NCI-H2227 treated with DMSO at 0.1 percent for 48 hours (cell line): ENCODE data around the gene PHF20.
A peak's percentile ranks its signal among the peaks of the same experiment; 100 is the strongest.
"Not testable (repeated sequence)": the region's sequence is repeated elsewhere in the genome, so short reads cannot be mapped to it uniquely, and the experiment has no call there.

Experiments used
- DNase-seq: peaks from one replicate; lab custom pipeline; 2025; lab: John Stamatoyannopoulos, UW

The PHF20 gene

DNA sequence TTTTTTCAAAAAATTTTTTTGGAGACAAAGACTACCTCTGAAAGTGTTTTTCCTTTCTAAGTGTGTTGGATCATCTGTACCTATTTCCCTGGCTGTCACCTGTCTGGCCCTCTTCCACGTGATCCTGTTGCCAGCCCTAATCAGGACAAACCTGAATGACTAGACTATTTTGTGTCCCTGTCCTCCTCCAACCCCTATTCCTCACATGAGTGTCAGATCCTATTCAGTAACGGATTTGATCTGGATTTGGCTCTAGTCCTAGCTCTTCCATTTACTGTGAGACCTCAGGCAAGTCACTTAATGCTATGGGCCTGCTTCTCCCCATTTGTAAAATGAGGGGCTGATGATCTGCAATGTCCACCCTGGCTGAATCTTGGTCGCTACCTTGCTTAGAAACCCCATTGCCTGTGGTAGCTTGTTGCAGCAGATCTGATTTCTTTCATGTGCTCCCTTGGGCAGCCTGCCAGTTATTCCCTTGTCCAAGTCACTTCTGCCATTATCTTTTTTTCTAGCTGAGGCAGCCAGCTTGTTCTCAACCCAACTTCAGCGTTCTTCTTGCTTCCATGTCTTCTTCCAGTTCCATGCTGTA is 4.8 kb downstream of the PHF20 start:
- peak; percentile 2 for DNase-seq

DNA sequence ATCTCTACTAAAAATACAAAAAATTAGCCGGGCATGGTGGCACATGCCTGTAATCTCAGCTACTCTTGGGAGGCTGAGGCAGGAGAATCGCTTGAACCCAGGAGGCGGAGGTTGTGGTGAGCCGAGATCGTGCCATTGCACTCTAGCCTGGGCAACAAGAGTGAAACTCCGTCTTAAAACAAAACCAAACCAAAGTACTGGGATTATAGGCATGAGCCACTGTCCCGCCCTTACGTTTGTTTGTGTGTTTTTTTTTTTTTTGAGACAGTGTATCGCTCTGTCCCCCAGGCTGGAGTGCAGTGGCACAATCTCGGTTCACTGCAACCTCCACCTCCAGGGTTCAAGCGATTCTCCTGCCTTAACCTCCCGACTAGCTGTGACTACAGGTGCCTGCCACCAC is 12.0 kb downstream of the PHF20 start:
- DNase-seq: not testable (repeated sequence)

DNA sequence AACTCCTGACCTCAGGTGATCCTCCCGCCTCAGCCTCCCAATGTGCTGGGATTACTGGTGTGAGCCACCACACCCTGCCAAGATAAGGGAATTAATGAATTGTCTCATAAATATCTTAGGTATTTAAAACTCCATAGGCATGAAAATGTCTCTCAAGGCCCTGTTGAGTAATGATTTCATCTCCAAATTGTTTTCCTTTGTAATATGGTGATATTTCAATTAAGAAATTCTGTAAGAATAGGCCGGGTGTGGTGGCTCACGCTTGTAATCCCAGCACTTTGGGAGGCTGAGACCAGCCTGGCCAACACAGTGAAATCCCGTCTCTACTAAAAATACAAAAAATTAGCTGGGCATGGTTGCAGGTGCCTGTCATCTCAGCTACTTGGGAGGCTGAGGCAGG is 13.7 kb downstream of the PHF20 start:
- not testable (repeated sequence) for DNase-seq

DNA sequence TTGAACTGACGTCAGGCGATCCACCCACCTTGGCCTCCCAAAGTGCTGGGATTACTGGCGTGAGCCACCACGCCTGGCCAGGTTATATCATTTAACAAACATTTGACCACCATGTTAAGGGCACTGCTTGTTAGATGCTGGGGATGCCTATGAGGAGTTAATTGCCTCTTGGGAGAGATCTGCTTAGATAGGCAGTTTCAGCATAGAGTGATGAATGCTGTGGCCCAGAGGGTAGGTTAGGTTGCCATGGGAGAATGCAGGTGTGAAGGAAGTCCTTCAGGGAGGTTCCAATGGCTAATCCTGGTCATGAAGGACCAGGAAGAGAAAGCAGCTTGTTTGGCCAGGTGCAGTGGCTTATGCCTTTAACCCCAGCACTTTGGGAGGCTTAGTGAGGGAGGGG is 17.0 kb downstream of the PHF20 start:
- no peak for DNase-seq

DNA sequence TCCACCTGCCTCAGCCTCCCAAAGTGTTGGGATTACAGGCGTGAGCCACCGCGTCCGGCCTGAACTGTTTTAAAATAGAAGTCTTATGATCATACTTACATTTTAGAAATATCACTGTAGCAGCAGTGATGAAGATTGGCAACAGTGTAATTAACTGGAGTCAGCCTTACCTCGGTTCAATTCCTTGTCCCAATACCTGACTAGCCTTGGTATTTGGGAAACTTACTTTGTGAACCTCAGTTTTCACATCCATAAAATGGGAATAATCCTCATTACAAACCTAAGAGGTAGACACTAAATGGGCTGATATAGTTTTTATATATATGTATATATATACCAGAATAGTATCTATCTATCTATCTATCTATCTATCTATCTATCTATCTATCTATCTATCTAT is 19.3 kb downstream of the PHF20 start:
- DNase-seq: no peak

DNA sequence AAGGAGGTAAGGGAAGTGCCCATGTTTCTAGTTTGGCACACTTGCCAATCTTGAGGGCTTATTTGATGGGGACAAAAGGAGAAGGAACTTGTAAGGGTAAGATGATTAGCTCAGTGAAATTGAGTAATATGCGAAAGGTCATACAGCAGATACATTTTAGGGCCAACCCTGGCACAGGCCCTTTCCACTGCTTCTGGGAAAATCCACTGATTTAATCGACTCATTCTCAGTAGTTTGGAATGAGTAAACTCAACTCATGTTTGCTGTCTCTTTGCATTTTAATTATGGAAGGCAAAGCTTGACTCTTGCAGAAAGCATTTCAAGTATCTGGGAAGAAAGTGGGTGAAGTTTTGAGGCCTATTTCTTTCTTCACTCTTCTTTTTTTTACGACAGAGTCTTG is 20.0 kb downstream of the PHF20 start:
- no peak for DNase-seq

DNA sequence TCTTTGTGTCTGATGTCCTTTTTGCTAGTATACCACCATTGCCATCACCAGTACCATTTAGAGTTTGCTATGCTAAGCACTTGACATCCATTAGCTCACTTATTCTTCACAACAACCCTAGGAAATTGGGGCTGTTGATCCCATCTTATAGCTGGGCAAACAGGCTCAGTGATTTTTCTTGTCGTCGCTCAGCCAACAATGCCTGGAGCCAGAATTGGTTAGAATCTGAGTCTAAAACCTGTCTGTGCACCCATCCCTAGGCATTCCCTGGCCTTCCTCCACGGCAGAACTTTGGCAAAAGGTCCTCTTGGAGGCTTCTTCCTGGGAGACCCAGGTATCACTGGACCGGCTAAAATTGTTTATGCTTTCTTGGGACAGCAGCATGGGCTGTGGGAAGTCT is 20.9 kb downstream of the PHF20 start:
- DNase-seq: no peak

DNA sequence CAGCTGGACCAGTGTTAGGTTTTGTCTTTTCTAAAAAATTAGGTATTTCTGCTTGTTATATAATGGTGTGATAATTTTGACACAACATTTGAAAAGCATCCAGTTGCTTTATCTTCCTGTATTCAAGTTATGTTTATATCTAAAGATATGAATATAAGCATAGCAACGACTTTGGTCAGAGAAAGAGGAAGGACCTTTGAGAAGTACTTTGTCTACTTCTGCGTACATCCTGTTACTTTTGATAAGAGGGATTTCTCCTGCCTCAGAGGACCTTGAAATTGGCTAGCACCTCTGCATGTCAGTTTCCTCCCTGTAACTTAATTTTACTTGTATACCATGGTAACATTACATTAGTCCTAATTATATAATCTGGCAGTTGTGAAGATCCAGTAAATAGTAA is 24.8 kb downstream of the PHF20 start:
- DNase-seq: no peak

DNA sequence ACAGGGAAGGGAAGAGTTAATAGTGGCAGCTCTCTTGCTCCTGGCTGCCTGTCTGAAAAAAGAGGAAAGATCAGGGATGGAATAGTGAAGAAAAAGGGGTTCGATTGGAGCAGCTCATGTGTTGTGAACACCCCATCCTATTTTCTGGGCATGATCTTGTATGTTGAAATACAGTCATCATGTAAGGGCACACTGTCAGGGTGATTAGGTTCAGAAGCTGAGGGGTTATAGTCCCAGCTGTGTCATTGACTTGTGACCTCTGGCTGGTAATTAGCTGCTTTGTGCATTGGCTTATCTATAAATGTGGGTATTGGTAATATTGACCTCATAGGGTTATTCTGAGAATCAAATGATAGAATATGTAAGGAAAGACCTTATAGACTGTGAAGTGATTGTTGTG is 30.1 kb downstream of the PHF20 start:
- no peak for DNase-seq

DNA sequence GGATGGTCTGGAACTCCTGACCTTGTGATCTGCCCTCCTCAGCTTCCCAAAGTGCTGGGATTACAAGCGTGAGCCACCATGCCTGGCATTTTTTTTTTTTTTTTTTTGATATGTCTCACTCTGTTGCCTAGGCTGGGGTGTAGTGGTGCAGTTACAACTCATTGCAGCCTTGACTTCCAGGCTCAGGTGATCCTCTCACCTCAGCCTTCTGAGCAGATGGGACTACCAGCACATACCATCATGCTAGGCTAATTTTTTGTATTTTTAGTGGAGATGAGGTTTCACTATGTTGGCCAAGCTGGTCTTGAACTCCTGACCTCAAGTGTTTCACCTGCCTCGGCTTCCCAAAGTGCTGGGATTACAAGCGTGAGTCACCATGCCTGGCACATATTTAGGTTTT is 34.3 kb downstream of the PHF20 start:
- no peak for DNase-seq

DNA sequence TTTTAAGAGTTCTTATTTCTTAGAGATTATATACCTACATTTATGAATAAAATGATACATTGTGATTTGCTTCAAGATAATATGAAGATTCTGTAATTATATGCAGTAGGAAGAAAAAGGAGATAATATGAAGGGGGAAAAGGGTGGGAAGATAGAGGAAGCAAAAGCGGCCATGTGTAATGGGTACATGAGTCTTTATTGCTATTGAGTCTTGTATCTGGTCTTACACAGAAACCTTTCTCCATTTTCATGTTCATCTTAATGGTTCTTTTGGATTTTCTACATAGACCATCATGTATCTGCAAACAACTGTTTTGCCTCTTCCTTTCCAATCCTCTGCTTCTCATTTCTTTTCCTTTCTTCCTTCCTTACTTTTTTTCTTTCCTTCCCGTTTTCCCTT is 36.1 kb downstream of the PHF20 start:
- no peak for DNase-seq

DNA sequence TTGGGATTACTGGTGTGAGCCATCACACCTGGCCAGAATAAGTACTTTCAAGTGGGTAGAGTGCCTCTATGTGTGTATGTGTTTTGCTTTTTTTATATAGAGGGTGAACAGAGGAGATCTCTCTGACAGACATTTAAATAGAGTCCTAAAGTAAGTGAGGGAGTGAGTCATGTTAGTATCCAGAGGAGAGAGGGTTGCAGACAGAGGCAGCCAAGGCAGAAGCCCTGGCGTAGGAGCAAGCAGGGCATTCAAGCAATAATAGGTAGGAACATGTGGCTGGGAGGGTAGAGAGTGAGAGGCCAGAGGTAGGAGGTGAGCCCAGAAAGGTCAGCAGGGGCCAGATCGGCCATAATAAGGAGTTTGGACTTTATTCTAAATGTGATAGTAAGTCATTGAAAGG is 48.9 kb downstream of the PHF20 start:
- DNase-seq: no peak

DNA sequence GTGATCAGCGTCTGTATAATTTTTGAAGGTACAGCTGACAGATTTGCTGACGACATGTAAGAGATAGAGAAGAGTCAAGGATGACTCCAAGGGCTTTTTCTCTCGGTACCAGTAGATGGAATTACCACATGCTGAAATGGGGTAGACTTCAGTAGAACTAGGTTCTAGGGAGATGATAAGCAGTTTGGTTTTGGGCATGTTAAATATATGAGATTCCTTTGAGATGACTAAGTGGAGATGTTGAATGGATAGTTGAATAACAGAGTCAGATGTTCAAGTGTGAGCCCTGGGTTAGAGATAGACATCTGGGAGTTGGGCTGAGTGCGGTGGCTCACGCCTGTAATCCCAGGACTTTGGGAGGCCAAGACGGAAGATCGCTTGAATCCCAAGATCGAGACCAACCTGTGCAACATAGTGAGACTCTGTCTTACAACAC is 50.0 kb downstream of the PHF20 start:
- DNase-seq: no peak

DNA sequence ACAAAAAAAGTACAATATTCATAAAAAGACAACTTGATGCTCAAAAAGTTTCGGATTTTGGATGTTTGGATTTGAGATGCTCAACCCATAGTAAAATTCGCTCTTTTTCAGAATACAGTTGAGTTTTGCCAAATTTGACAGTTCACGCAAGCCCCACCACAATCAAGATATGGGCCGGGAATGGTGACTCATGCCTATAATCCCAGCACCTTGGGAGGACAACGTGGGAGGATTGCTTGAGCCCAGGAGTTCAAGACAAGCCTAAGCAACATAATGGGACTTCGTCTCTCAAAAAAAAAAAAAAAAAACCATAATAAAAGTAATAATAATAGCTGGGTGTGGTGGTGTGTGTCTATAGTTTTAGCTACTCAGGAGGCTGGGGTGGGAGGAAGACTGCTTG is 51.3 kb downstream of the PHF20 start:
- DNase-seq: no peak

DNA sequence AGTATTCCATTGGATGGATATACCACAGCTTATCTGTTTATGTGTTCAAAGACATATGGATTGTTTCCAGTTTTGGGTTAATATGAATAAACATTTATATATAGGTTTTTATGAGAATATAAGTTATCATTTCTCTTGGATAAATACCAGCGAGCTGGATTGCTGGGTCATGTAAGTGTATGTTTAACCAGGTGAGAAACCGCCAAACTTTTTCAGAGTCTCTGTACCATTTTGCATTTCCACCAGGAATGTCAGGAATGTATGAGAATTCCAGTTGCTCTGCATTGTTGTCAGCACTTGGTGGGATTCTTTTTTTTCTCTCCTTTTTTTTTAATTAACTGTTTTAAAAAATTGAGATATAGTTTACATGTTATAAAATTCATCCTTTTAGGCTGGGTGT is 52.1 kb downstream of the PHF20 start:
- no peak for DNase-seq

DNA sequence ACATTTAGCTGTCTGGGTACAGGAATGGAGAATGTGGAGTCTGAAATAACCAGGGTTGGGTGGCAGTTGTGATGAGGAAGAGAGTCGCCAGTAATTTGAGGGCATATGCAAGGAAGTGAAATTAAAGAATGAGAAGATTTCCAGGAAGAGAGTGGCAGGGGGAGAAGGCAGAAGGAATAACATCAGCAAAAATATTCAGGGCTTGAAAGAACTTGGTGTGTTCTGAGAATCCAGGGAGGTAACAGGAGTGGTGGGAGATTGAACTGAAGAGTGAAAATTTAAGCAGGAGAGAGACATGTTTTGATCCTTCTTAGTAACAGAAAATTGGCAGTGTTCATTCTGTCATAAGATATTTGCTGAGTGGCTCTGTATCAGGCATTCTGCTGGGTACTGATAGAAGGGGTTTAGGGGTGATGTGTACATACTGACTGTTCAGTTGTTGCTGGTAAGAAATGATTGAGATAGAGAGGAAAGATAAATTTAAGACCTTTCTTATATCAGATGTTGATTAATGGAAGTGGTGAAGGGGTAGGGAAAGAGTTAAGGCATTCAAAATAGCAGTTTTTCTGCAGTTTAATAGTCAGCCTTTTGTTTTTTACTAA is 54.7 kb downstream of the PHF20 start:
- DNase-seq: no peak

DNA sequence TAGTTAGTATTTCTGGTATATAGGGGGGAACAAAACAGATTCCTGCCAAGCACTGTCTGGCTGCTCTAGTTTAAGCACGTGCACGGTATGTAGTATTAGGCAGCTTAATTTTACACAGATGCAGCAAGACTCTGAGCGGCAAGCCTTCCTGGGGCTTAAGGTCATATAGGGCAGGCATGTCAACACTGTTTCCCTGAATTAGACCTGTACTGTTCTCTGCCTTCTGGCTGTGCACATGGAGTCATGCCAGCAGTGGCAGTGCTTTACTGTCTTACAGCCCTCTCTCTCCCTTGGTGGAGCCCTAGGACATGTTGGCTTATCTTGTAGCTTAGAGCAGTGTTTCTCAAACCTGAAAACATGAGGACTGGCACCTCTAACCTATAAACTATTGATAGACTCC is 56.6 kb downstream of the PHF20 start:
- peak; percentile 10 for DNase-seq

DNA sequence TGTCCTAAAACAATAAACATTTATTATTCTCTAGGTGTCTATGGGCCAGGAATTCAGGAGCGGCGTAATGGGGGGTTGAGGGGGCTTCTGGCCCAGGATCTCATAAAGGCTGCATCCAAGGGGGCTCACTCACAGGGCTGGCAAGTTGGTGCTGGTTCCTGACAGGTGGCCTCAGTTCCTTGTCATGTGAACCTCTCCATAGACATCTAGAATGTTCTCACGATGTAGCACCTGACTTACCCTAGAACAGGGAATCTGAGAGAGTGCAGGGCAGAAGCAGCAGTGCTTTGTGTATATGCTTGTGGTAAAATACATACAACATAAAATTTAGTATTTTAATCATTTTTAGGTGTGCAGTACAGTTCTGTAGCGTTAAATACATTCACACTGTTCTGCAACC is 57.1 kb downstream of the PHF20 start:
- no peak for DNase-seq

DNA sequence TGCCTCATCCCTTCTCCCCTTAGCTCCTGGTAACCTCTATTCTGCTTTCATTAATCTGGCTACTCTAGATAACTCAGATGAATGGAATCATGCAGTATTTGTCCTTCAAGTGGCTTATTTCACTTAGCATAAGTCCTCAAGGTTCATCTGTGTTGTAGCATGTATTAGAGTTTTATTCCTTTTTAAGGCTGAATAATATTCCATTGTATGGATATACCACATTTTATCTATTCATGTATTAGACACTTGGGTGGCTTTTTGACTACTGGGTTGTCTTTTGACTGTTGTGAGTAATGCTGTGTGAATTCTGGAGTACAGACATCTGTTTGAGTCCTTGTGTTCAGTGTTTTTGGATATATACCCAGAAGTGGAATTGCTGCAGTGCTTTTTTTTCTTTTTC is 58.4 kb downstream of the PHF20 start:
- DNase-seq: no peak

DNA sequence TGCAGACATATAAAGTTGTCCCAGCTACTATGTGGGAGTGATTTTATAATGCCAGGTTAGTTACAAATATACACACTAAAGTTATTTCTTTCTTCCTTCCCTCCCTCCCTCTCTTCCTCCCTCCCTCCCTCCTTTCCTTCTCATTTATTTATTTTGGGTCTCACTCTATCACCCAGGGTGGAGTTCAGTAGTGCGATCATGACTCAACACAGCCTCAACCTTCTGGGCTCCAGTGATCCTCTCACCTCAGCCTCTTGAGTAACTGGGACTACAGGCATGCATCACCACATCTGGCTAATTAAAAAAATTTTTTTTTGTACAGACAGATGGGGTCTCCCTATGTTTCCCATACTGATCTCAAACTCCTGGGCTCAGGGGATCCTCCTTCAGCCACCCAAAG is 59.2 kb downstream of the PHF20 start:
- DNase-seq: no peak

DNA sequence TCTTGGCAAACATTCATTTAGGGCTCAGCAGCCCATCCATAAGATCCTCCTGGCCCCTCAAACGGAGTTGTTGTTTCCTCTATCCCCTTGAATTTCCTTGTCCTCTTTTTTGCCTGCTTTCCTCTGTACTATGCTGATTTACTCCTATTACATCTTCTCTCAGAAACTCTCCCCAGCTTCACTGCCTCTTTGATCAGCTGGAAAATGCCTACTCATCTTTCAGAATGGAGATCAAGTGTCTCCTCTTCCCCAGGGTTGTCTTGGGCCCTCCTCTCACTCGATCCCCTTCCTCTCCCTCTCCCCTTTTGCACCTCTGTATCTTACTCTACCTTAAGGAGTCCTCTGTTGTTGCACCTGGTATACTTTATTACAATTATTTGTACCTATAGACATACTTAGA is 60.2 kb downstream of the PHF20 start:
- no peak for DNase-seq

DNA sequence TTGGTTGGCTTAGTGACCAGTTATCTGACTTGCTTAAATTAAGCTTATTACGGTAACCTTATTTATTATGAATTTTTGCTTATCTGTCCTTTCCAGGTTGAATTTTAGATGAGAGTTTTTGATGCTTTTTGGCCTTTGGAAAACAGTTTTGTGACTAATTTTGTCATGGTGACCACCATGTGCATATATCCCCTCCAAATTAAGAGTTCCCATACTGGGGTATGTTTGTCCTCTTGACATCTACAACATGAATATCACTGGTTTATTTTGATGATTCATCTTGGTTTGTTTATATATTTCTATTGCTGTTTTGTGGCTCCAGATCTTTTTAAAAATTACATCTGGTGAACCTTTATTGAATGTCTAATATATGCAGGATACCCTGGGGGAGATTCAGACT is 61.4 kb downstream of the PHF20 start:
- no peak for DNase-seq

DNA sequence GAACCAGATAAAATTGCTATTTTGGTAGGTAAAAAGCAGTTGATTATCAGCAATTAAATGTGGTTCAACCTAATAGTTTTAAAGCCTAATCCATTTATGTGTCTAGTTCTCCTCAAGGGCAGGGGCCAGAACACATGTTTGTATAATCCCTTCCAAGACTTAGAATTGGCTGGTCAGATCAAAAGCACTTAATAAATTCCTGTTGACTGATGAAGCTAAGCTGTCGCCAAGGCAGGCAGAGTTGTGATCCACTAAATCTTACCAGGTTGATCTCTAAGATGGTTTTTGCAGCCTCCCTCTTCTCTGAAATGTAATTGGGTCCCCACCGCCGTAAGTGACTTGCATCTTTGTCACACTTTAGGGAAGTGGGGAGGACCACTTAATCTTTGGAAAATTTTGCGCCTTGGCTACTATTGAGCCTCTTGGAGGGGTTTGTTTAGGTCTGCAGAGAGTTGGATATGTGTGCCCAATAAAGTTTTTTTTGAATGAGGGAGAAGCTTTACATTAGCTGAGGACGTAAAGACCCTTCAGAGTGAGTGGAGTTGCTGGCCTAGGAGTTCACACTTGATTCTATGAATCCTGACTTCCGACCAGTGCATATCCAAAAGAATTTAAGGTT is 65.9 kb downstream of the PHF20 start:
- no peak for DNase-seq

DNA sequence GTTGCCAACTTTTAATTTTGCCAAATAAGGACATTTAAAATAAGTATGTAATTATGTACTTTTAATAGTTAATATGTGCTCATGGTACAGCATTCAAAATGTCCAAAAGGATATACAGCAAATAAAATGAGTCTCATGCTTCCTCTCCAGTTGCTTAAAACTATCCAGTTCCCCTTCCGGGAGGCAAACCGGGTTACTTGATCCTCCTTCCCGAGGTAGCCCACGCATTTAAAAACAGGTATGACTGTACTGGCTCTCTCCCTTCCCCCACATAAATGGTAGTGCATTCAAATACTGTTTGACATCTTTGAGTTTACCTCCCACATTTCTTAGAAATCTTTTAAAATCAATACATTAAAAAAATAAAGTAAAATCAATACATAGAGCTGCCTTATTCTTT is 66.4 kb downstream of the PHF20 start:
- DNase-seq: no peak
